ENCODE measurements around the gene WASHC2A. TPM values are rescaled to one million over a fixed set of nuclear protein-coding genes. Genes with fewer than 3 reads are reported as not detected.
"Not testable (repeated sequence)": the region's sequence is repeated elsewhere in the genome, so short reads cannot be mapped to it uniquely, and the experiment has no call there.

Gene WASHC2A
- total RNA-seq, 1 donor from 2014 or later: 42.3 TPM

DNA sequence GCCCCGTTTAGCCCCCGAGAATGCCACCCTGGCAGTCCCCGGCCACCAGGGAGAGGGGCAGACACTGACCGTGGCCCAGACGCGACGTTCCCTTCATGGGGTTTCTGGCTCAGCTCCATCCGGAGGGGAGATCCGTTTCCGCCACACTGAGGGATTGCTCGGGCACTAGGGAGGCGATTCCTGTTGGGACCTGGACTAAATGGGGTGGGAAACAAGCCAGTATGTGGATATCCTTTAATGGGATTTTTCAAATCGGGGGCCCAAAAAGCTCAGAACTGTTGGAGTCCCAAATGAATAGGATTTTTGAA, 552 bp downstream of the WASHC2A start:
- not testable (repeated sequence) for DNase-seq (ENCODE audit: low spot score)

DNA sequence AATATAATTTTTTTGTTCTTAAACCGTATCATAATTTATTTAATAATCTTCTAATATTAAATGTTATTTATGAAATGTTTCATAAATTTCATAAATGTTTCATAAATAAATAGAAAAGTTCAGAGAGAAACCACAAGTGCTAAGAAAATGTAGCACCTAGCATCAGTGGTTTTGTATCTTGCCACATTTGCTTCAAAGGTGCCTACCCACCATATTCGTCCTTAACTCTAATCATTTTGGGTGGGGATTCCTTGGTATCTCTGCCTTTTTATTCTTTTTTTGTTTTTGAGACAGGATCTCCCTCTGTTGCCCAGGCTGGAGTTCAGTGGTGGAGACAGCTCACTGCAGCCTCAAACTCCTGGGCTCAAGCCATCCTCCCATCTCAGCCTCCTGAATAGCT, 7.4 kb downstream of the WASHC2A start:
- DNase-seq (ENCODE audit: low spot score): not testable (repeated sequence)

GRCh38 chr10:50075544-50075943, 7.8 kb downstream of the WASHC2A start:
- DNase-seq (ENCODE audit: low spot score): not testable (repeated sequence)

- DNase-seq (ENCODE audit: low spot score): not testable (repeated sequence)
These were observed 23.6 kb downstream of the WASHC2A start for GRCh38 chr10:50091304-50091703.

GRCh38 chr10:50092928-50093327, 25.2 kb downstream of the WASHC2A start:
- not testable (repeated sequence) for DNase-seq (ENCODE audit: low spot score)

GRCh38 chr10:50094630-50095029, 26.9 kb downstream of the WASHC2A start:
- DNase-seq (ENCODE audit: low spot score): not testable (repeated sequence)

GRCh38 chr10:50095402-50095801, 27.6 kb downstream of the WASHC2A start:
- DNase-seq (ENCODE audit: low spot score): not testable (repeated sequence)

DNA sequence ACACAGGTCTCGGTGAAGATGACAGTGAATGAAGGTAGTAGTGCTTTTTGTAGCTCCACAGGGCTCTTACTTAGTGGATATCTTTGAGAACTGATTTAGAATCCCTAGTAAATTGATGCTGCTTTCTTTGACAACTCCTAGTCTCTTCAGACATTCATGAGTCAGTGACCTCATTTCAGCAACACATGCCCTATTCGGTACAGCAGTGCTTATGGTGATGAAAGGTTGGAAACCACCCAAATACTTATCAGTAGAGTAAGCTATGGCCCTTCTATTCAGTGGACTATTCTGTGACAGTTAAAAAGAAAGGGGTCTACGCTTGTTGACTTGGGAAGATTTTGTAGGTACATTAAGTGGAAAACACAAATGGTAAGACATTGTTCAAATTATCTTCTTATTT, 29.0 kb downstream of the WASHC2A start:
- DNase-seq (ENCODE audit: low spot score): not testable (repeated sequence)

- not testable (repeated sequence) for DNase-seq (ENCODE audit: low spot score)
These were observed 30.9 kb downstream of the WASHC2A start for GRCh38 chr10:50098645-50099044.

GRCh38 chr10:50101139-50101582, 33.4 kb downstream of the WASHC2A start:
- DNase-seq (ENCODE audit: low spot score): not testable (repeated sequence)

DNA sequence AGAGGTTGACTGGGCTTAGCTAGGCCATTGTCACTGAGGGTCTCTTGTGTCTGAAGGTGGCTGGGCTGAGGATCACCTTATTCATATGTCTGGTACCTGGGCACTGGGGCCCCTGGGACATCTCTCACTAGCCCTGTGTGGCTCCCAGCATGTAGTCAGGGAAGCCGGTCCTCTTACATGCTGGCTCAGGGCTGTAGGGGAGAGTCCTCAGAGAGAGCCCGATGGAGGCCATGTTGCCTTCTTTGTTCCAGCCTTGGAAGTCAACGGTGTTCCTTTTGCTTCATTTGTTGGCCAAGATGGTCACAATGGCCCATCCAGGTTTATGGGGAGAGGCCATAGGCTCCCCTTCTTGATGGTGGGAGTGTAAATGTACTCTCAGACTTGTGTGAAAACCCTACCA, 34.0 kb downstream of the WASHC2A start:
- not testable (repeated sequence) for DNase-seq (ENCODE audit: low spot score)

DNA sequence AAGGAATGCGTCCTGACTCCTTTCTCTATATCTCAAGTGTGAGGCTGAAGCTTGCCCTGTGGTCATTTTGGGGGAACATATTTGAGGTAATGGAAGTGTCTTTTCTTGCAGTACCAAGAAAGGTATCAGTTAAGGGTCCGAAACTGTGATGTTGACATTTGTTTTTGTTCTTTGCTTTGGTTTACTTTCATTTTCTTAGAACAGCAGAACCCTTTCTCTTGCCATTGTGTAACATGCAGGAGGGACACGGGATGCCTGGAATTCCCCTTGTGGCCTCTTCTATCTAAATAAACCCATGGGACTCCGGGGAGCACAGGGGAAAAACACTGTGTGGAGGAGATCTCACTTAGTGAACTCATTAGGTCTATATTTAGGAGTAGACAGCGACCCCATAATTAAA, 34.5 kb downstream of the WASHC2A start:
- not testable (repeated sequence) for DNase-seq (ENCODE audit: low spot score)

- not testable (repeated sequence) for DNase-seq (ENCODE audit: low spot score)
These were observed 41.4 kb downstream of the WASHC2A start for GRCh38 chr10:50108999-50109698.

- DNase-seq (ENCODE audit: low spot score): not testable (repeated sequence)
These were observed 44.8 kb downstream of the WASHC2A start for GRCh38 chr10:50112419-50113112.

- DNase-seq (ENCODE audit: low spot score): not testable (repeated sequence)
These were observed 59.0 kb downstream of the WASHC2A start for GRCh38 chr10:50126765-50127164.

DNA sequence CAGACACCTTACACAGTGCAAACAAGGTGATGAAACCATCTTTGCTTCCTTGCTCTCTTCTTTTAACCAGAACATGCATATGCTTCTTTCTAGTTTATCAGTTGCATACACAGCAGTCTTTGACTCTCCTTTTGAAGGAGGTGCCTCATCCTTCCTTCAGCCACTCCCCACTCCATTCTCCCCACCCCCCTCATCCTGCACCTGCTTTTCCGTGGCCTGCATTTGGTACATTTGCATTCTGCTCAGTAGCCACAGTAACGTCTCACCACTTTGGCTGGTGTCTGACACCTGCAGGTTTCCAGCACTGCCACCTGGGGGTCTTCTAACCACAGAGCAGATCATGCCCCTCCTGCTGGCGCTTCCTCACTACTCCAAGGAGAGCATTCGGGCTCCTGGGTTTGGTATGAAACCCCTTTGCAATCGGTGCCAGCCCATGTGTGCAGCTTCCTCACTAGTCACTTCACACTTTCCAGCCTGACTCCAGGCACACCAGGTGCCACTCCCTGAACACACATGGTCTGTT, 60.1 kb downstream of the WASHC2A start:
- DNase-seq (ENCODE audit: low spot score): not testable (repeated sequence)

- not testable (repeated sequence) for DNase-seq (ENCODE audit: low spot score)
These were observed 63.7 kb downstream of the WASHC2A start for GRCh38 chr10:50131245-50131965.

DNA sequence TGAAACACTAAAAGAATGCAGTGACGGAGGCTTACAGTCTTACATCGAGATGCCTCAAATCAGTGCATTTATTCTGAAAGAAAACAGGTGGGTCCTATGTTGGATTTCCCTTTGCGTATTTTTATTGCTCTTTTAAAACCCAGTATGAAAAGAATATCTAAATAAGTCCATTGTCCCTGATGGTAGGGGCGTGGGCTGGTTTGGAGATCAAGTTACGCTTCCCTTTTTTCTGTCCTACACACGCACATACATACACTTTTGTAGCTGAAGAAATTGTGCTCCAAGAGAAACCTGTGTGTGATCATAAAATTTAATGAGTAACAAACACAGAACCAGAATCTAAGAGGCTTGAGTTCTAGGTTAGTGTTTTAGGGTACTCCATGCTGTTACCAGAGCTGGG, 64.6 kb downstream of the WASHC2A start:
- DNase-seq (ENCODE audit: low spot score): not testable (repeated sequence)

- not testable (repeated sequence) for DNase-seq (ENCODE audit: low spot score)
These were observed 65.1 kb downstream of the WASHC2A start for GRCh38 chr10:50132841-50133240.

GRCh38 chr10:50143512-50144174, 75.9 kb downstream of the WASHC2A start:
- not testable (repeated sequence) for DNase-seq (ENCODE audit: low spot score)

DNA sequence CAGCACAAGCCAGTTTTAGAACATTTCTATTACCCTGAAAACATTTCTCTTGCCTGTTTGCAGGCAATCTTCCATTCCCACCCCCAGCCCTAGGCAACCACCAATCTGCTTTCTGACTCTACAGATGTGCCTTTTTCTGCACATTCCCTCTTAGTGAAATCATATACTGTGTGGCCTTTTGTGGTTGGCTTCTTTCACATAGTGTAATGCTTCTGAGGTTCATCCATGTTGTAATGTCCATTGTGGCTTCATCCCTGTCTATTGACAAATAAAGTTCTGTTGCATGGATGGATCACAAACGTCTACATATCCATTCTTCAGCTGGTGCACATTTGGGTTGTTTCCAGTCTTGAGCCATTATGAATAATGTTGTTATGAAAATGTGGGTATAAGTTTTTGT, 77.8 kb downstream of the WASHC2A start:
- not testable (repeated sequence) for DNase-seq (ENCODE audit: low spot score)

All from mesenteric fat pad (tissue), 1 donor.